SIG-M5 treated with dmso at 0.1 percent for 504 hours (cell line): ENCODE measurements around the gene FRMPD4.

Experiments
- DNase-seq: peaks from one replicate; lab custom pipeline; 2025; ENCODE audit not compliant: unreplicated experiment; lab: John Stamatoyannopoulos, UW

The FRMPD4 gene

DNA sequence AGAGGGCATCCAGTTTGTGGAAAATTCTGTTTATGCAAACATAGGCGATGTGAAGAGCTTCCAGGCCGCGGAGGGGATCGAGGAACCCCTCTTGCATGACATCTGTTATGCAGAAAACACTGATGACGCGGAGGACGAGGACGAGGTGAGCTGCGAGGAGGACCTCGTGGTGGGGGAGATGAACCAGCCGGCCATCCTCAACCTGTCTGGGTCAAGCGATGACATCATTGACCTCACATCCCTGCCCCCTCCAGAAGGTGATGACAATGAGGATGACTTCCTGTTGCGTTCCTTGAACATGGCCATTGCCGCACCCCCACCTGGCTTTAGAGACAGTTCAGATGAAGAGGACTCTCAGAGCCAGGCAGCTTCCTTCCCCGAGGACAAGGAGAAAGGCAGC is 578.3 kb downstream of the FRMPD4 start:
- DNase-seq: no peak

DNA sequence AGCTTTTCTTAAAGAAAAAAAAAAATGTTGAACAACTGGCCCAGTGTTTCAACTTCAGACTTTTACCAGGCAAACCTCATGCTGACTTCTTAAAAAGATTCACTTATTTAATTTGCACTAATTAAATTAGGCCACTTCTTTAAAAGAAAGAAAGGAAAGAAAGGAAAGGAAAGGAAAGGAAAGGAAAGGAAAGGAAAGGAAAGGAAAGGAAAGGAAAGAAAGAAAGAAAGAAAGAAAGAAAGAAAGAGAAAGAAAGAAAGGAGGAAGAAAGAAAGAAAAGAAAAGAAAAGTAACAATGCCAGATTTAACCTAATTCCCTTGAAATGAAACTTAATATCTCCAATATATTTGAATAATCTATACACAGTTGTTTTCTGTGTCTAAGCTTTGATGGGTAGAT is 581.6 kb downstream of the FRMPD4 start:
- no peak for DNase-seq

DNA sequence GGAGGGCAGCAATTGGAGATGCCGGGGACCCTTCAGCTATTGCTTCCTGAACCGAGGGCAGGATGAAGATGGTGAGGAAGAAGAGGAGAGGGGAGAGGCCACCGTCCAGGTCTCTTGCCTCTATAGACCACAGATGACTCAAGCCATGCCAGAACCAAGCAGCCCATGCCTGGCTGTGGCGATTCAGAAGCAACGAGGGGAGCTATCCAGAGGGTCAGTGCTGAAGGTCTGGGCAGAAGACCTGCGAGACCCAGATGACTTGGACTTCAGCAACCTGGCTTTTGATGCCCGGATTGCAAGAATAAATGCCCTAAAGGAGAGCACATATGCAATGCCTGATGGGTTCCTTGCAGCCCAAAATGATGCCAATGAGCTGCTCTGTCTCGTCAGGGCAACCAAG is 582.8 kb downstream of the FRMPD4 start:
- no peak for DNase-seq

DNA sequence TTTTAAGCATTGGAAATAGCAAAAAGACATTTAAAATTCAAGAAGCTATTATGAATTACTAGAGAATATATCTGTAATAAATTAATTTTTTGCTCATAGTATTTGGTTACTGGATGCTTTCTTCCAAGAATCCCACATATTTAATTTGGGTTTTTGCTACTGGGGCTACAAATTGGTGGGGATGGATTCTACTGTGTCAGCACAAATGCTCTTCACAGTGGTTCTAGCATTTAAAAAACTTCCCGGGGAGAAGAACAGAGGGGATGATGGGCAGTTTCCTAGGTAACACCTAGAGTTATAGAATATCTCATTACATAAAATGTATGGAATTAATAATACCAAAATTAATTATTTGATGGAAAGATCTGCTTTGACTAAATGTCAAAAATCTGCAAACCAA is 584.0 kb downstream of the FRMPD4 start:
- no peak for DNase-seq

DNA sequence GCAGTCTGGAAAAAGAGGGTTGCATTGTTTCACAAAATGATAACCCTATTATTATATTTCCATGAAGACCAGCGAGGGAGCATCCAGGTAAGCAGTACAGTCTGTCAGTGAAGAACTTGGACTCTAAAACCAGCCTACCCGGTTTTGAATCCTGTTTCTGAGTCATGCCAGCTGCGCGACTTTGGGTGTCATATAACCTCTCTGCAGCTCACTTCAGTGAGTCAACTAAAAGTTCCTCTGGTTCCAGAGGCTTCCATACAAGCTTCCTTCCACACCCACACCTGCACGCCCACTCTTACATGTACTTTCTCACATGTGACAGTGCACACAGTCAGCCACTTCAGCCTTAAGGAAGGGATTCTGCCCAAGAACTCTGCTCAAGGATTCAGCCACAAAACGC is 603.1 kb downstream of the FRMPD4 start:
- DNase-seq: peak; percentile 25

DNA sequence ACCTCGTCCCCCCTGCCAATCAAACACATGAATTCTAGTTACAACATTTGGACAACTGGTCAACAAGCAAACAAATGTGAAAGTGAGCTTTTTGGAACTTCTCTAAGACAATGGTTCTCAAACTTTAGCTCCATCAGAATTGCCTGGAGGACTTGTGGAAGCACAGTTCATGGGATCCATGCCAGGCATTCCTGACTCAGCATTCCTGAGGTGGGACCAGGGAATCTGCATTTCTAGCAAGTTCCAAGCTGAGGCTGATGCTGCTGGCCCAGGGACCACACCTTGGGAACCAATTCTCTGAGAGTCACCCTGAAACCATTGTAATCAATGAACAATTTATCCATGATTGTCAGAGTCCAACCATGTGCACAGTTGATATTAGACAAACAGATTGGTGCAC is 609.2 kb downstream of the FRMPD4 start:
- DNase-seq: no peak

DNA sequence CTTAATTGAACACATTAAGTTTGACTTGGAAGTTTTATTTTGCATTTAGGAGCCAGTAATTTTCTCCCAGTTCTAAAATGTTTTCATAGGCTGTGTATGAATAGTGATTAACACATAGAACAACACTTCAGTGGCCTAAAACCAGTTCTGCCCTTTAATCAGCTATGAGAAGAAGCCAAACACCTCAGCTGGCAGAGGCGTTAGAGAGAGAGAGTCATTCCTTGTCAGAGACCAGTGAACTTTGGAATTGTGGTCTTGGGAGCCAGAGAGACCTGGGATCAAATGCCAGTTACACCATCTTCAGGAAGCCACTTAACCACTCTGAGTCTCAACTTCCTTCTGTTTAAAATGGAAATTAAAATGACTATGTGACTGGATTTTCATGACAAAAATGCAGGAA is 613.6 kb downstream of the FRMPD4 start:
- DNase-seq: no peak

DNA sequence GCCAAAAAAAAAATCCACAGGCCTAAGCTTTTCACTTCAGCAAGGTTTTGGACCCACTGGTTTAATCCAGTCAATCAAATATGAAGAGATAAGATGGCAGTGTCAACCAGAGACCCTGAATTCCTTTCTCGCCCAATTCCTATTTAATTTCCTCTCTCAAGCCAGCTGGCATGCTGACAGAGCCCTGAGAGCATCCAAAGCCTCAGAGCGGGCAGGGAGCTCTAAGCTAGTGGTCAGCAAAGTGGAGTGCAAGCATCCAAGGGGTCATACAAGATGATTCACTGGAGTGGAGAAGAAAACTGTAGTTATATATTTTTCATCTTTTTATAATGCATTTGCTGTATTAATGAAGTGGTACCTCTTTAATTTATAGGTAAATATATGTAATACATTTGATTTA is 615.1 kb downstream of the FRMPD4 start:
- DNase-seq: no peak

DNA sequence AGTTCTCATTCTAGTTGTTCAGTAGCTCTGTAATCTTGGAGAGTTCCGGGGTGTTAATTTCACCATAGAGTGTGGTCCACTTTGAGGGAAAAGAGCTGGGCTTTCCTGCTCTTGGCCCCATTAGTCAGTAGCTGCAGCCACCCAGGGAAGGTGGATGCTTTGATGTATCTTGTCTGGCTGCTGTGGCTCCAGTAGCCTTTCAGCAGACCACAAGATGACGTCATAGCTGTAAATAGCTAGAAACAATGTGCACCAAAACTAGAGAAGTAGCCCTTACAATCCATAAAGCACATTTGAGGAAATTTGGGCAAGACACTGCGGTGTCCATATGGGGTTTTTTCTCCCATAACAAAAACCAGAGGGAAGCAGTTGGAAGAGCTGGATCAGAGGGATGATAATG is 620.0 kb downstream of the FRMPD4 start:
- DNase-seq: no peak

DNA sequence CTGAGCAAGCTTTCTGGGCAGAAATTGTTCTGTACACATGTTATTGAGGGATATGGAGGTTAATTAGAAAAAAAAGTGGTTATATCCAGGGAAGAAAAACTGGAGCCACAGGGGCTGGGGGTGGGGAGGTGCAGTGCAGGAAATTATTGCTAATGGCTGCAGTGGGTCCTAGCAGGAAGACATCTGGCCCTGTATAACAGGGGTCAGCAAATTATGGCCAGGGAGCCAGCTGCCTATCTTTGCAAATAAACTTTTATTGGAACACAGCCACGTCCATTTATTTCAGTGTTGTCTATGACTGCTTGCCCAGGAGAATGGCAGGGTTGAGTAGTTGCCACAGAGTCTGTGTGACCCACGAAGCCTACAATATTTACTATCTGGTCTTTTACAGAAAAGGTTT is 629.6 kb downstream of the FRMPD4 start:
- no peak for DNase-seq

DNA sequence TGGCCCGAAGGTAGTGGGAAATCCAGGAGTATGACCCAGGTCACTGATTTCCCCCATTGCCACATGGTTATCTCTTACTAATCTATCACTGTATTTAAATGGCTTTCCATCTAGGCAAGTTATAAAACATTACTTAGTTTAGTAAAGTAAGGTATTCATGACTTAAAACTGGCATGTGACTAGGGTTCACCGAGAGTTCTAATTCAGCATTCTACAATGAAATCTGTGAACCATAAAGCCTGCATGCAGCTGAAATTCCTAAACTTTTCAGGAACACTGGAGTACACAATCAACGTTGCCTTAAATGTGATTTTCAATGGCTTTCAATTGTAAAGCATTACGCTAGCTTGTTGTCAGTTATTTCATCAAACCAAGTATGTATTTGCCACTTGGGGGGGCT is 630.2 kb downstream of the FRMPD4 start:
- no peak for DNase-seq

DNA sequence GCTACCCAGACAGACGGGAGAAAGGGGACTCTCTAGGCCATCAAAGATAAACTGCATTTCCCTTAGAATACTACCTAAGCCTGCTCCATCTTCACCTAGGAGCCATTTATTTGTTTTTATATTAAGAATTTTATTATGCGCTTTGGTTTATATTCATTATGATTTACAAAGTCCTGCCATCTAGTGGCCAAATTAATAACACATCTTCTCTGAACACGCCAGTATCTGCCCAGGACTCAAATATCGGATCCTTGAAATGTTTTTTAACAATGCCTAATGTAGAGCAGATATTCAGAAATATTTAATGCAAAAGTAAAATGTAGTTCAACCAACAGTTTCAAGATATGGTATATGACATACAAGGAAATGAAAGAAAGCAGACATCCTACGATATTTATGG is 632.2 kb downstream of the FRMPD4 start:
- peak; percentile 39 for DNase-seq

DNA sequence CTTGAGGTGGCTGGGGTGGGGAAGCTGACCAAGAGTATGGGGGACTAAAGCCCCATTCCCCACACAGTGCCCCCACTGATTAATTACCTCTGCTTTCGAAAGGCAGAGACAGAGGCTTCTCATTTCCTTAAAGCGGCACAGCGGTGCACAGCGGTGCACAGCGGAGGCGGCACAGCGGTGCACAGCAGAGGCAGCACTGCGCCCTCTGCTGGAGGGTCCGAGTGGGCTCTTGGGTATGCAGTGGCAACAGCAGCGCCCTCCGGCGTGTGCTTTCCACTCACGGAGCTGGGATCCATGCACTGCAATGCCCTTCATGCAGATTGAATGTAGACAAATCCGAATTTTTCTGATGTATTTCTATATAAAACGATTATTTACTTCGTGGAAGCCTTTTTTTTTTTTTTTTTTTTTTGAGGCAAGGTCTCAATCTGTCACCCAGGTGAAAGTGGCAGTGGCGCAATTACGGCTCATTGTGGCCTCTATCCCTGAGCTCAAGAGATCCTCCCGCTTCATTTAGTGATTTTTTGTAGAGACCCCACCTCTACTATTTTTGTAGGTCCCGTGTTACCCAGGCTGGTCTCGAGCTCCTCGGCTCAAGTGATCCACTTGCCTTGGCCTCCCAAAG is 633.3 kb downstream of the FRMPD4 start:
- peak; percentile 63 for DNase-seq
